Natural killer cell treated with Interleukin-12 subunit alpha and Interleukin-12 subunit beta and Interleukin-15 and Interleukin-18, amount 100 ng/mL, for 72 hours (primary cell): ENCODE data around the gene LBH. TPM values are rescaled to one million over a fixed set of nuclear protein-coding genes. Genes with fewer than 3 reads are reported as not detected.

Experiments used
- total RNA-seq, 2 donors: library from RNA; stranded (reverse); gene quantifications; one replicate each; pipeline ENCODE4 v1.2.3, GENCODE V29; 2022

LBH gene
- total RNA-seq, 2 donors from 2014 or later = 206 to 1,155 TPM

Other genes with a start within 250 kb of the LBH start
- 10 to 100 TPM; 23.4 to 37.7 TPM for gene YPEL5, start 84.5 kb upstream of the LBH start, total RNA-seq
- 10 to 100 TPM; 25.5 to 33.1 TPM for gene LCLAT1, start 215.7 kb downstream of the LBH start, total RNA-seq